Stimulated activated CD4-positive, alpha-beta T cell treated with anti-CD3 and anti-CD28 coated beads, Interleukin-1b, Interleukin-23, amount 100 ng/mL, for 24 hours (primary cell): ENCODE results near the gene CAND1.

Experiments used
- DNase-seq, 4 experiments: peaks; one replicate each; pipeline ENCODE4 v3.0.0-alpha.2; 2020; ENCODE audit warnings: low read depth in 4 of 4, low spot score in 1 of 4

Gene CAND1

GRCh38 chr12:67268896-67269632 lies at the start of gene CAND1:
TSS of gene CAND1 (plus strand) at chr12:67269358. CDS start at chr12:67269718, 360 bp downstream.
- peak; percentile 87 to 90 (median 90) for DNase-seq

- DNase-seq, result no peak
Observed at GRCh38 chr12:67220065-67220464, 49.1 kb upstream of the CAND1 start.

GRCh38 chr12:67222302-67222701 lies 46.9 kb upstream of the CAND1 start:
- DNase-seq, result no peak

GRCh38 chr12:67223225-67223624 lies 45.9 kb upstream of the CAND1 start:
- no peak for DNase-seq

GRCh38 chr12:67237231-67237630 lies 31.9 kb upstream of the CAND1 start:
- DNase-seq, result no peak

- no peak for DNase-seq
Observed at GRCh38 chr12:67239061-67239460, 30.1 kb upstream of the CAND1 start.

- DNase-seq, result no peak
Observed at GRCh38 chr12:67241482-67241881, 27.7 kb upstream of the CAND1 start.

- DNase-seq, result no peak
Observed at GRCh38 chr12:67243260-67243659, 25.9 kb upstream of the CAND1 start.

GRCh38 chr12:67245571-67245970 lies 23.6 kb upstream of the CAND1 start:
- DNase-seq, result no peak

- no peak for DNase-seq
Observed at GRCh38 chr12:67251012-67251411, 18.1 kb upstream of the CAND1 start.

GRCh38 chr12:67254372-67255026 lies 14.7 kb upstream of the CAND1 start:
- DNase-seq, result no peak

- no peak for DNase-seq
Observed at GRCh38 chr12:67256649-67257048, 12.5 kb upstream of the CAND1 start.

- no peak for DNase-seq
Observed at GRCh38 chr12:67263471-67263870, 5.7 kb upstream of the CAND1 start.

- DNase-seq, result peak; percentile 54 to 73 (median 68)
Observed at GRCh38 chr12:67268335-67268895, 743 bp upstream of the CAND1 start.

- peak; percentile 11 to 28 (median 19) for DNase-seq
Observed at GRCh38 chr12:67269633-67270573, 745 bp downstream of the CAND1 start.

- DNase-seq, result no peak
Observed at GRCh38 chr12:67270622-67271021, 1.5 kb downstream of the CAND1 start.

GRCh38 chr12:67271976-67272375 lies 2.8 kb downstream of the CAND1 start:
- no peak for DNase-seq

GRCh38 chr12:67274186-67274585 lies 5.0 kb downstream of the CAND1 start:
- no peak for DNase-seq

GRCh38 chr12:67275380-67275913 lies 6.3 kb downstream of the CAND1 start:
- no peak for DNase-seq

- no peak for DNase-seq
Observed at GRCh38 chr12:67276421-67276820, 7.3 kb downstream of the CAND1 start.

GRCh38 chr12:67279637-67280036 lies 10.5 kb downstream of the CAND1 start:
- no peak for DNase-seq
